Peyer's patch (tissue), 4 donors: Measurements from ENCODE around the gene CCDC69.

Experiments
- CTCF ChIP-seq, 6 experiments: fragments of 450-650 bp in 4 of 6; fragments of 200-600 bp in 2 of 6; sonication (generic) in 1 of 6; IDR thresholded peaks; one replicate each; pipeline ENCODE4 v1.5.1; 2017 to 2019; ENCODE audit warnings: antibody characterized with exemption in 6 of 6, mild to moderate bottlenecking in 3 of 6, moderate library complexity in 1 of 6
- POLR2A ChIP-seq, 2 donors: fragments of 450-650 bp; IDR thresholded peaks; one replicate each; pipeline ENCODE4 v1.5.1; 2017; ENCODE audit warnings: antibody characterized with exemption in 2 of 2, mild to moderate bottlenecking in 2 of 2, moderate library complexity in 2 of 2

GRCh38 chr5:151154931-151155774, 68.7 kb downstream of the CCDC69 start:
- no peak for TF ChIP-seq CTCF (IDR thresholded peaks at IDR 0.05)
- TF ChIP-seq POLR2A (IDR thresholded peaks at IDR 0.05): no peak
